ENCODE results near the gene POMT2.

POMT2 gene

DNA sequence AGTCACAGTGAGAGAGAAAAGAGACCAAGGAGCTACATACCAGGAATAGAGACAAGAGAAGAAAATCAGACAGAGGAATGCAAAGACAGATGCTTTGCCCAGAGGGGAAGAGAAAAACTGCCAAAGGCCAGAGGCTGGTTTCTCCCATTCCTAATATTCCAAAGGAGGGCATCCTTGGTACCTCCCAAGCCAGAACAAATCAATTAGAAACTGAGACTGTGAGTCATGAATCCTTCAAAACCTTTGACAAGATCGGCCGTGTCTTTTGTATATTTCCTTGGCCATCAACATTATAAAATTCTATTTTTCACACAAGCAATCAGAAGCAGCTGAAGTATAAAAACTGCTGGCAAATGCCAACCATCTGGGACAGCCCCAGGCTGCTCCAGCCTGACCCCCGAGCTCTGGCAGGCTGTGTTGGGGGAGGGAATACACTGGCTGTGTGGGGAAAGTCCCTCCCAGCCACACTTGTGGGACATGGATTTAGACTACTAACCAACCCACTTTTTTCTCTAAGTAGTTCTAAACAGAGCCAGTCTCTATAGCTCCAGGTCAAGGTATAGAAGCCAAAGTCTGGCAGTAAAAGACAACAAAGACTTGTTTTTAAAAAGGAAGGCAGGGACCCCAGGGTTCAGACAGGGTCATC, 13.7 kb downstream of the POMT2 start:
- no peak for DNase-seq (ENCODE audit: extremely low spot score)
- POLR2A ChIA-PET = no interaction called here
- TF ChIP-seq, protein P1, sequence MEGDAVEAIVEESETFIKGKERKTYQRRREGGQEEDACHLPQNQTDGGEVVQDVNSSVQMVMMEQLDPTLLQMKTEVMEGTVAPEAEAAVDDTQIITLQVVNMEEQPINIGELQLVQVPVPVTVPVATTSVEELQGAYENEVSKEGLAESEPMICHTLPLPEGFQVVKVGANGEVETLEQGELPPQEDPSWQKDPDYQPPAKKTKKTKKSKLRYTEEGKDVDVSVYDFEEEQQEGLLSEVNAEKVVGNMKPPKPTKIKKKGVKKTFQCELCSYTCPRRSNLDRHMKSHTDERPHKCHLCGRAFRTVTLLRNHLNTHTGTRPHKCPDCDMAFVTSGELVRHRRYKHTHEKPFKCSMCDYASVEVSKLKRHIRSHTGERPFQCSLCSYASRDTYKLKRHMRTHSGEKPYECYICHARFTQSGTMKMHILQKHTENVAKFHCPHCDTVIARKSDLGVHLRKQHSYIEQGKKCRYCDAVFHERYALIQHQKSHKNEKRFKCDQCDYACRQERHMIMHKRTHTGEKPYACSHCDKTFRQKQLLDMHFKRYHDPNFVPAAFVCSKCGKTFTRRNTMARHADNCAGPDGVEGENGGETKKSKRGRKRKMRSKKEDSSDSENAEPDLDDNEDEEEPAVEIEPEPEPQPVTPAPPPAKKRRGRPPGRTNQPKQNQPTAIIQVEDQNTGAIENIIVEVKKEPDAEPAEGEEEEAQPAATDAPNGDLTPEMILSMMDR (IDR thresholded peaks at IDR 0.05; ENCODE audit: control extremely low read depth, extremely low read depth, low read depth, missing control alignments) = no peak
- CTCF ChIA-PET = interaction anchor here (0.7 to 12.9 kb wide), 8 partner anchors 5 to 434 kb away, joined by 3 to 247 read pairs (median 4); no protein-coding TSS in a partner anchor

DNA sequence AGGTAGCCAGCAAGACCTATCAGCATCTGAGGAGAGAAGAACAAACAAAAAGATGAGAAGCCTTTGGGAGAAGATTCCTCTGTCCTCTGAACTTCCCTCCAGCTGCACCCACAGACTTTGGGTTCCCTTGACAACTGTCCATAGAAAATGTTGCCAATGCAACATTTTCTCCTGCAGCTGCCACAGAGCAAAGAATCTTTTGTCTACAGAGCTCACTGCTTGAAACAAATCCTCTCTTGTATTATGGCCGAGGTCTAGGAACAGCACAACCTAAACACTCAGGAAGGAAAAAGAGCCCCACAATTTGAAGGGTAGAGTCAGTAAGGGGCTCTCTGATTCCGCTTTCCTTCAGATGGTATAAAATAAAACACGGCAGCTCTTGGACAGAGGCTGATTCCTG, 14.3 kb downstream of the POMT2 start:
- CTCF ChIA-PET = interaction anchor here (1.1 to 12.9 kb wide), 4 partner anchors 6 to 155 kb away, joined by 3 to 247 read pairs (median 6); no protein-coding TSS in a partner anchor
- DNase-seq (ENCODE audit: extremely low spot score) = no peak
- TF ChIP-seq, protein P1 (IDR thresholded peaks at IDR 0.05; ENCODE audit: control extremely low read depth, extremely low read depth, low read depth, missing control alignments) = no peak
- POLR2A ChIA-PET = no interaction called here

GRCh38 chr14:77305696-77306095, 15.0 kb downstream of the POMT2 start:
- TF ChIP-seq, protein P1 (IDR thresholded peaks at IDR 0.05; ENCODE audit: control extremely low read depth, extremely low read depth, low read depth, missing control alignments) = no peak
- ChIA-PET POLR2A (no interaction called here), CTCF (interaction anchor here (5.2 to 12.9 kb wide), 2 partner anchors 7 to 245 kb away, joined by 32 to 247 read pairs; no protein-coding TSS in a partner anchor)
- DNase-seq (ENCODE audit: extremely low spot score) = no peak

- ChIA-PET CTCF (interaction anchor here (0.9 to 12.9 kb wide), 6 partner anchors 9 to 247 kb away, joined by 3 to 247 read pairs (median 5); partner anchors contain the start of genes GSTZ1 and POMT2), POLR2A (no interaction called here)
- TF ChIP-seq, protein P1 (IDR thresholded peaks at IDR 0.05; ENCODE audit: control extremely low read depth, extremely low read depth, low read depth, missing control alignments) = no peak
- no peak for DNase-seq (ENCODE audit: extremely low spot score)
Measured at GRCh38 chr14:77303417-77304156, 17.1 kb downstream of the POMT2 start.

- ChIA-PET CTCF (interaction anchor here (0.9 to 12.9 kb wide), 8 partner anchors 9 to 248 kb away, joined by 3 to 247 read pairs (median 8); partner anchors contain the start of genes GSTZ1 and POMT2), POLR2A (no interaction called here)
- TF ChIP-seq, protein P1 (IDR thresholded peaks at IDR 0.05; ENCODE audit: control extremely low read depth, extremely low read depth, low read depth, missing control alignments) = no peak
- DNase-seq (ENCODE audit: extremely low spot score) = peak; percentile 32
Measured at GRCh38 chr14:77302926-77303325, 17.8 kb downstream of the POMT2 start.

- peak; percentile 73 for DNase-seq (ENCODE audit: extremely low spot score)
- CTCF ChIA-PET = interaction anchor here (0.8 to 12.9 kb wide), 18 partner anchors 8 to 425 kb away, joined by 3 to 247 read pairs (median 4); partner anchors contain the start of gene POMT2
- TF ChIP-seq, protein P1 (IDR thresholded peaks at IDR 0.05; ENCODE audit: control extremely low read depth, extremely low read depth, low read depth, missing control alignments) = peak; percentile 51
- POLR2A ChIA-PET = no interaction called here
Measured at GRCh38 chr14:77301103-77301502, 19.6 kb downstream of the POMT2 start.

All from GM10248 (cell line).